Fibroblast of mammary gland (primary cell): ENCODE results near the gene FOXN3.

Source experiments
- DNase-seq: peaks from one replicate; pipeline ENCODE4 v3.0.0-alpha.2; 2010; ENCODE audit warnings: low read depth
- H3K4me3 ChIP-seq: 2 replicates; pipeline ENCODE4 v1.5.1; 2011; ENCODE audit warnings: low read depth, mild to moderate bottlenecking, low read length, moderate library complexity; ENCODE audit not compliant: control insufficient read depth
- TF ChIP-seq, protein P1 (sequence below): conservative IDR thresholded peaks from 2 replicates; pipeline ENCODE4 v1.5.1; 2011; ENCODE audit warnings: low read depth, low read length, inconsistent platforms; ENCODE audit not compliant: control insufficient read depth, insufficient read depth

FOXN3 gene

GRCh38 chr14:89166633-89167032 is 250.4 kb downstream of the FOXN3 start:
- TF ChIP-seq, protein P1, sequence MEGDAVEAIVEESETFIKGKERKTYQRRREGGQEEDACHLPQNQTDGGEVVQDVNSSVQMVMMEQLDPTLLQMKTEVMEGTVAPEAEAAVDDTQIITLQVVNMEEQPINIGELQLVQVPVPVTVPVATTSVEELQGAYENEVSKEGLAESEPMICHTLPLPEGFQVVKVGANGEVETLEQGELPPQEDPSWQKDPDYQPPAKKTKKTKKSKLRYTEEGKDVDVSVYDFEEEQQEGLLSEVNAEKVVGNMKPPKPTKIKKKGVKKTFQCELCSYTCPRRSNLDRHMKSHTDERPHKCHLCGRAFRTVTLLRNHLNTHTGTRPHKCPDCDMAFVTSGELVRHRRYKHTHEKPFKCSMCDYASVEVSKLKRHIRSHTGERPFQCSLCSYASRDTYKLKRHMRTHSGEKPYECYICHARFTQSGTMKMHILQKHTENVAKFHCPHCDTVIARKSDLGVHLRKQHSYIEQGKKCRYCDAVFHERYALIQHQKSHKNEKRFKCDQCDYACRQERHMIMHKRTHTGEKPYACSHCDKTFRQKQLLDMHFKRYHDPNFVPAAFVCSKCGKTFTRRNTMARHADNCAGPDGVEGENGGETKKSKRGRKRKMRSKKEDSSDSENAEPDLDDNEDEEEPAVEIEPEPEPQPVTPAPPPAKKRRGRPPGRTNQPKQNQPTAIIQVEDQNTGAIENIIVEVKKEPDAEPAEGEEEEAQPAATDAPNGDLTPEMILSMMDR = no peak
- H3K4me3 ChIP-seq = no peak overlapping the region
- no peak for DNase-seq

DNA sequence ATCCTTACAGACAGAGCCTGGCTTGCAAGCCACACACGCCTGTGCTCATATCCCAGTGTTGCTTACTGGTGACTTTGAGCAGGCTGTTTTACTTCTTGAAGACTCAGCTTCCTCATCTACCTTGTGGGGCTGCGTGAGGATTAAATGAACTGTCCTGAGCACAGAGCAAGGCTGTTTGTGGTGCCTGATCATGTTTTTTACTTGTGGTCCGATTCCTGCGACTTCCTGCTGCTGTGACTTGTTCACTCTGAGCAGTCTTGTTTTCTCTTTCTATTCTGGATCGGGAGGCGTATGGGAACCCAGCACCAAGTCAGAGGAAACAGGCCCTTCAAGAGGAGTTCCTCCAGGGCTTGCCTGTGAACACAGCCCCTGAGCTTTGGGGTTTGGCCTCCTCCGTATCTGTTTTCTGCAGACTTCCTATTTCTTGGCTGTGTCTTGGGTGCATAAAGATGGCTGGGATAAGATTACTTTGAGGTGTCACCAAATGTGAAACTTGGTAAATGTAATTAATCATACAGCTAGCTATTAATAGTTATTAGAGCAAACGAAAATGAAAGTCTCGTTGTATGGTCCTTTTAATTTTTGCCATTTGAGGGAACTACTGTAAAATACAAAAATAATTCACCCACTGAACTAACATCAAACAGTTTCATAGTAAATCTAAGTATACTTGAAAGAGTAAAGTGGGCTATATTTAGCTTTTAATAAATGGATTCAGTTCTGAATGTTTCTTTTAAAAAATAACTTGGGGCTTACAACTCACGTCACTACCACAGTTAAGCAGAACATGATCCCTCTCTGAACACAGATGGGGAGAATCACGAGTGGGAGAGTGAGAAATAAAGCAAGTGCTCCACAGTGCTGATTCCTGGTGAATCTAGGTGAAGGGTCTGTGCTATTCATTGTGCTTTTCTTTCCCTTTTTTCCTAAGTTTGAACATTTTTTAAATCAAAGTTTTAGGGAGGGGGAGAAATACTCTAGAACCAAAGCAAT is 251.5 kb downstream of the FOXN3 start:
- H3K4me3 ChIP-seq = no peak overlapping the region
- DNase-seq = no peak
- TF ChIP-seq, protein P1 = no peak

DNA sequence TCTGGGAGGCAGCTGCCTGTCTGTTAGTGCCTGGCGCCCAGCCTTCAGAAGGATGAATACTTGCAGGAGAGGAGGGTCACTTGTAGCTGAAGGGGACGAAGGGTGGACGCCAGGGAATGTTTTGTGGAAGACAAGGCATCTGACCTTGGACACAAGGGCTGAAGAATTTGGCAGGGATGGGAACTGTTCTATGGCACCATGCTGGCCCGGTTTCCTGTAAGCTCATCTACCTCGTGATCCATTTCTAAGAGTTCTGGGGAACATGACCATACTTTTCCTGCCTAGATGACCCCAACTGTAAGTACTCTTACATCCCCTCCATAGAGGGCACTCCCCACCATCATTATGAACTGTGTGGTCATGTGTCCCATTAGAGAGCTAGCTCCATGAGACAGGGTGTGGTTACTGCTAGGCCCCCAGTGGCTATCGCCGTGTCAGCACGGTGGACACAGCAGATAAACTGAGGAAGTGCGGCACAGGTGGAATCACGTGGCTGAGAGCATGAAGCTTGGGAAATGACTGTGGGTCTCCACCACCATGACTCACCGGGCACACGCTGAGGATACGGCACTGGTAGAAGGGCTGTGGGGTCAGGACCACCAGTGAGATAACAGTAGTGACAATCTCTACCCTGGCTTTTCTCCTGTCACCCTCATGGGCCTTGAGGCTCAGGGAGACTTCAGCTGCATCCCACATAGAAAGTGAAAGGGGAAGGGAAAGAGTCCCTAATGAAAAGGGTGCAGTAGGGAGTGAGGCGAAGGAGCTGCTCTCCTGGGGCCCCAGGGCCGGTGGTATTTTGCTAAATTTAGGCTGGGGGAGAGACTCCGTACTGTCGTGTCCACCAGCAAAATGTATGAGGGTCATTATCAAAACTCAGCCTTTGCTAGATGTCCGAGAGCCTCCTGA is 252.6 kb downstream of the FOXN3 start:
- no peak overlapping the region for H3K4me3 ChIP-seq
- TF ChIP-seq, protein P1 = no peak
- DNase-seq = no peak

- no peak for DNase-seq
- H3K4me3 ChIP-seq = no peak overlapping the region
- TF ChIP-seq, protein P1 = no peak
Measured at GRCh38 chr14:89163031-89163636, 253.9 kb downstream of the FOXN3 start.

GRCh38 chr14:89162586-89162985 is 254.4 kb downstream of the FOXN3 start:
- DNase-seq = no peak
- TF ChIP-seq, protein P1 = no peak
- no peak overlapping the region for H3K4me3 ChIP-seq

DNA sequence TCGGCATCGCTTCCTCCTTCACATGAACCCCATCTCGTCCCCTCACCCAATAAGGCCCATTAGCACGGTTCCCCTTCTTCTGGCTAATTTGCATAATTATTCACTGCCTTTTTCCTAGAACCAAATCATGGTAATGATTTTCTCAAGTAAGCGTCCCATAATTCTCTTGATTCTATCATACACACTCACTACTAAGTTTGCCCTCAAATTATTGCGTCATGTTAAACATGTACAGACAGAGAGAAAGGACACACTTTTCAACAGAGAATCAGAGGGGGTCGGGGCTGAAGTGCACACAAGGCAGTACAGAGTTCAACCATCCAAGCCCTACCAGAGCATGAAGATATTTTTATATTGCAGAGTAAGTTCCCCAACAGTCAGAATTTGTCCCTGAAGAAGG is 256.6 kb downstream of the FOXN3 start:
- no peak overlapping the region for H3K4me3 ChIP-seq
- TF ChIP-seq, protein P1 = no peak
- DNase-seq = no peak
